SK-N-SH treated with all-trans-retinoic acid at 6 μM for 48 hours (cell line): ENCODE results near the gene OBSCN.

Source experiments
- ATAC-seq: fragments of 200-7000 bp; cut with Tn5 transposase; 3 replicates; pipeline ENCODE4 v1.9.1; 2020; ENCODE audit warnings: mild to moderate bottlenecking, moderate library complexity
- ARNTL ChIP-seq: fragments of 450-650 bp; formaldehyde crosslinking; IDR thresholded peaks from 2 replicates; pipeline ENCODE4 v1.5.0; 2020; ENCODE audit warnings: low read depth, mild to moderate bottlenecking, moderate library complexity, borderline replicate concordance
- BACH2 ChIP-seq: fragments of 250-450 bp; sonication (Bioruptor Pico); IDR thresholded peaks from 2 replicates; pipeline ENCODE4 v1.9.0; 2021; ENCODE audit warnings: mild to moderate bottlenecking, borderline replicate concordance
- CSDC2 ChIP-seq: fragments of 250-450 bp; sonication (Bioruptor Pico); IDR thresholded peaks from 2 replicates; pipeline ENCODE4 v1.5.0; 2020; ENCODE audit warnings: mild to moderate bottlenecking, moderate library complexity
- ESRRG ChIP-seq: fragments of 250-450 bp; sonication (Bioruptor Pico); IDR thresholded peaks from 2 replicates; pipeline ENCODE4 v1.6.1; 2021; ENCODE audit warnings: mild to moderate bottlenecking
- GLIS3 ChIP-seq: fragments of 250-450 bp; sonication (Bioruptor Pico); IDR thresholded peaks from 2 replicates; pipeline ENCODE4 v1.5.0; 2020; ENCODE audit warnings: mild to moderate bottlenecking, moderate library complexity
- ISL1 ChIP-seq: fragments of 250-450 bp; sonication (Bioruptor Pico); IDR thresholded peaks from 2 replicates; pipeline ENCODE4 v2.1.2; 2022; ENCODE audit warnings: mild to moderate bottlenecking, moderate library complexity
- OSR1 ChIP-seq: fragments of 250-450 bp; sonication (Bioruptor Pico); IDR thresholded peaks from 2 replicates; pipeline ENCODE4 v1.8.0; 2022; ENCODE audit warnings: moderate library complexity, mild to moderate bottlenecking, inconsistent platforms
- PPARA ChIP-seq: fragments of 250-450 bp; sonication (Bioruptor Pico); IDR thresholded peaks from 2 replicates; pipeline ENCODE4 v1.5.0; 2020; ENCODE audit warnings: mild to moderate bottlenecking, borderline replicate concordance
- RARB ChIP-seq: fragments of 250-450 bp; sonication (Bioruptor Pico); IDR thresholded peaks from 2 replicates; pipeline ENCODE4 v1.8.0; 2021; ENCODE audit warnings: mild to moderate bottlenecking, moderate library complexity
- SNAI2 ChIP-seq: fragments of 250-450 bp; sonication (Bioruptor Pico); IDR thresholded peaks from 2 replicates; pipeline ENCODE4 v1.5.0; 2020; ENCODE audit warnings: mild to moderate bottlenecking, moderate library complexity
- TCF4 ChIP-seq: fragments of 250-450 bp; sonication (Bioruptor Pico); IDR thresholded peaks from 2 replicates; pipeline ENCODE4 v1.8.0; 2021; ENCODE audit warnings: mild to moderate bottlenecking, moderate library complexity, borderline replicate concordance
- TOX ChIP-seq: fragments of 250-450 bp; sonication (Bioruptor Pico); IDR thresholded peaks from 2 replicates; pipeline ENCODE4 v1.8.0; 2021; ENCODE audit warnings: mild to moderate bottlenecking, moderate library complexity, borderline replicate concordance
- ZC3H10 ChIP-seq: fragments of 250-450 bp; sonication (Bioruptor Pico); IDR thresholded peaks from 2 replicates; pipeline ENCODE4 v1.5.1; 2021; ENCODE audit warnings: mild to moderate bottlenecking, moderate library complexity
- ZFP3 ChIP-seq: fragments of 250-450 bp; sonication (Bioruptor Pico); IDR thresholded peaks from 2 replicates; pipeline ENCODE4 v1.5.0; 2020; ENCODE audit warnings: mild to moderate bottlenecking, moderate library complexity
- ZFP30 ChIP-seq: fragments of 450-650 bp; formaldehyde crosslinking; IDR thresholded peaks from 2 replicates; pipeline ENCODE4 v1.5.0; 2022; ENCODE audit warnings: mild to moderate bottlenecking, moderate library complexity
- ZNF70 ChIP-seq: fragments of 450-650 bp; formaldehyde crosslinking; IDR thresholded peaks from 2 replicates; pipeline ENCODE4 v1.5.0; 2020; ENCODE audit warnings: mild to moderate bottlenecking, moderate library complexity
- ZNF8 ChIP-seq: fragments of 450-650 bp; formaldehyde crosslinking; IDR thresholded peaks from 2 replicates; pipeline ENCODE4 v1.5.0; 2020; ENCODE audit warnings: mild to moderate bottlenecking, moderate library complexity
- TF ChIP-seq, protein P1 (sequence below): fragments of 250-450 bp; sonication (Bioruptor Pico); IDR thresholded peaks from 2 replicates; pipeline ENCODE4 v1.8.0; 2020; ENCODE audit warnings: mild to moderate bottlenecking, moderate library complexity, borderline replicate concordance
- TF ChIP-seq, protein P2 (sequence below): fragments of 250-450 bp; sonication (Bioruptor Pico); IDR thresholded peaks from 2 replicates; pipeline ENCODE4 v1.5.0; 2020; ENCODE audit warnings: mild to moderate bottlenecking, moderate library complexity
- TF ChIP-seq, protein P3 (sequence below): fragments of 250-450 bp; sonication (Bioruptor Pico); IDR thresholded peaks from 2 replicates; pipeline ENCODE4 v1.5.1; 2020; ENCODE audit warnings: low read depth, mild to moderate bottlenecking, moderate library complexity
- TF ChIP-seq, protein P4 (sequence below): fragments of 250-450 bp; sonication (Bioruptor Pico); IDR thresholded peaks from 2 replicates; pipeline ENCODE4 v1.8.0; 2021; ENCODE audit warnings: low read depth, mild to moderate bottlenecking, moderate library complexity, borderline replicate concordance

OBSCN gene

DNA sequence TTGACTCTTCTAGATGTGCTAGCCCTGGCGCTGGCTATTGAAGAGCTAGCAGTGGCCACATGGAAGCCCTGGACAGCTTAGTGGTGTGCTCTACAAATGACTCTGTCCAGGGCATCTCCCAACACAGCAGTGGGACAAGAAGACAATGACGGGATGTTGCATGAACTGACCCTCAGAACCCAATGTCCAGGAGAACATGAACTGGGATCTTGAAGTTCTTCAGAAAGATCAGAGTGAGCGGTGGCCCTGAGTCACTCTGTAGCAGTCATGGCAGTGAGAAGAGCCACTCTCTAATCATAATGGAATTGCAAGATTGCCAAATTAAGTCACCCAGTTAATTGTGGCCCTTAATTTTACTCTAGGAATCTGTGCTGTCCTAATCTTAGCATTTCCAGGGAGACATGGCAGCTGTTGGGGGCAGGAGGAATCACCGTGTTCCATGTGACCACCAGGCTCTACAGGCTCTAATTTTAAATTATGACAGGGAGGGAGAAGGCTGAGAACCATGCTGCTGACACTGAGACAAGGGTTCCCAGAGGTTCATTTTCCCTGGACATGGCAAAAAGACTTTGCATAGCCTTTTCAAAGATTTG, 10.2 kb upstream of the OBSCN start:
- TF ChIP-seq, protein P1, sequence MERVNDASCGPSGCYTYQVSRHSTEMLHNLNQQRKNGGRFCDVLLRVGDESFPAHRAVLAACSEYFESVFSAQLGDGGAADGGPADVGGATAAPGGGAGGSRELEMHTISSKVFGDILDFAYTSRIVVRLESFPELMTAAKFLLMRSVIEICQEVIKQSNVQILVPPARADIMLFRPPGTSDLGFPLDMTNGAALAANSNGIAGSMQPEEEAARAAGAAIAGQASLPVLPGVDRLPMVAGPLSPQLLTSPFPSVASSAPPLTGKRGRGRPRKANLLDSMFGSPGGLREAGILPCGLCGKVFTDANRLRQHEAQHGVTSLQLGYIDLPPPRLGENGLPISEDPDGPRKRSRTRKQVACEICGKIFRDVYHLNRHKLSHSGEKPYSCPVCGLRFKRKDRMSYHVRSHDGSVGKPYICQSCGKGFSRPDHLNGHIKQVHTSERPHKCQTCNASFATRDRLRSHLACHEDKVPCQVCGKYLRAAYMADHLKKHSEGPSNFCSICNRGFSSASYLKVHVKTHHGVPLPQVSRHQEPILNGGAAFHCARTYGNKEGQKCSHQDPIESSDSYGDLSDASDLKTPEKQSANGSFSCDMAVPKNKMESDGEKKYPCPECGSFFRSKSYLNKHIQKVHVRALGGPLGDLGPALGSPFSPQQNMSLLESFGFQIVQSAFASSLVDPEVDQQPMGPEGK (CRISPR knock-in tag), result no peak
- TF ChIP-seq CSDC2, result no peak
- no peak for TF ChIP-seq GLIS3 (CRISPR knock-in tag)
- no peak for TF ChIP-seq ISL1 (CRISPR knock-in tag)
- TF ChIP-seq, protein P2, sequence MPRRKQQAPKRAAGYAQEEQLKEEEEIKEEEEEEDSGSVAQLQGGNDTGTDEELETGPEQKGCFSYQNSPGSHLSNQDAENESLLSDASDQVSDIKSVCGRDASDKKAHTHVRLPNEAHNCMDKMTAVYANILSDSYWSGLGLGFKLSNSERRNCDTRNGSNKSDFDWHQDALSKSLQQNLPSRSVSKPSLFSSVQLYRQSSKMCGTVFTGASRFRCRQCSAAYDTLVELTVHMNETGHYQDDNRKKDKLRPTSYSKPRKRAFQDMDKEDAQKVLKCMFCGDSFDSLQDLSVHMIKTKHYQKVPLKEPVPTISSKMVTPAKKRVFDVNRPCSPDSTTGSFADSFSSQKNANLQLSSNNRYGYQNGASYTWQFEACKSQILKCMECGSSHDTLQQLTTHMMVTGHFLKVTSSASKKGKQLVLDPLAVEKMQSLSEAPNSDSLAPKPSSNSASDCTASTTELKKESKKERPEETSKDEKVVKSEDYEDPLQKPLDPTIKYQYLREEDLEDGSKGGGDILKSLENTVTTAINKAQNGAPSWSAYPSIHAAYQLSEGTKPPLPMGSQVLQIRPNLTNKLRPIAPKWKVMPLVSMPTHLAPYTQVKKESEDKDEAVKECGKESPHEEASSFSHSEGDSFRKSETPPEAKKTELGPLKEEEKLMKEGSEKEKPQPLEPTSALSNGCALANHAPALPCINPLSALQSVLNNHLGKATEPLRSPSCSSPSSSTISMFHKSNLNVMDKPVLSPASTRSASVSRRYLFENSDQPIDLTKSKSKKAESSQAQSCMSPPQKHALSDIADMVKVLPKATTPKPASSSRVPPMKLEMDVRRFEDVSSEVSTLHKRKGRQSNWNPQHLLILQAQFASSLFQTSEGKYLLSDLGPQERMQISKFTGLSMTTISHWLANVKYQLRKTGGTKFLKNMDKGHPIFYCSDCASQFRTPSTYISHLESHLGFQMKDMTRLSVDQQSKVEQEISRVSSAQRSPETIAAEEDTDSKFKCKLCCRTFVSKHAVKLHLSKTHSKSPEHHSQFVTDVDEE, result no peak
- TF ChIP-seq ZFP30 (CRISPR knock-in tag), result no peak
- TF ChIP-seq ESRRG (CRISPR knock-in tag), result no peak
- no peak for TF ChIP-seq SNAI2 (CRISPR knock-in tag)
- TF ChIP-seq ZNF8, result no peak
- no peak for TF ChIP-seq TOX (CRISPR knock-in tag)
- no peak for TF ChIP-seq ARNTL (CRISPR knock-in tag)
- TF ChIP-seq ZC3H10, result no peak
- no peak for TF ChIP-seq BACH2
- no peak for TF ChIP-seq PPARA (CRISPR knock-in tag)
- no peak for TF ChIP-seq RARB (CRISPR knock-in tag)
- no peak for TF ChIP-seq TCF4
- no peak for TF ChIP-seq OSR1 (CRISPR knock-in tag)
- no peak for ATAC-seq

DNA sequence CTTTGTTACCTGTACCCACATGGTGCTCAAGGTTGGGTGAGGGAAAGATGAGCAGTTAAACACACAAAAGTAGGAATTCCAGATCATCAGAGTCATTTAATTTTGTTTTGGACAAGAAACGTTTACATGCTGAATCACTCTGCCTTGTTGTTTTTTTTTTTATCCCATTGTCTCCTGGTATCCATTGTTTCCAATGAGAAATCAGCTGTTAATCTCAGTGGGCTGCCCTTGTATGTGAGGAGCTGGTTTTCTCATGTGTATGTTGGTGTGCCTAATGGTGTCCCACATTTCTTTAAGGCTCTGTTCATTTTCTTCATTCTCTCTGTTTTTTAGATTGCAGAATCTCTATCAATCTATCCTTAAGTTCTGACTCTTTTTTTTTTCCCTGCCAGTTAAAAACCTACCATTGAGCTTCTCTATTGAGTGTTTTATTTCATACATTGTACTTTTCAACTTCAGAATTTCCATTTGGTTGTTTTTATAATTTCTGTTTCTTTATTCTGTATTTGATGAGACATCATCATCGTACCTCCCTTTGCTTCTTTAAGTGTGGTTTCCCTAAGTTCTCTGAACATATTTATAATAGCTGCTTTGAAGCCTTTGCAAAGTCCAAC, 8.8 kb upstream of the OBSCN start:
- no peak for TF ChIP-seq RARB (CRISPR knock-in tag)
- no peak for TF ChIP-seq SNAI2 (CRISPR knock-in tag)
- TF ChIP-seq, protein P3, sequence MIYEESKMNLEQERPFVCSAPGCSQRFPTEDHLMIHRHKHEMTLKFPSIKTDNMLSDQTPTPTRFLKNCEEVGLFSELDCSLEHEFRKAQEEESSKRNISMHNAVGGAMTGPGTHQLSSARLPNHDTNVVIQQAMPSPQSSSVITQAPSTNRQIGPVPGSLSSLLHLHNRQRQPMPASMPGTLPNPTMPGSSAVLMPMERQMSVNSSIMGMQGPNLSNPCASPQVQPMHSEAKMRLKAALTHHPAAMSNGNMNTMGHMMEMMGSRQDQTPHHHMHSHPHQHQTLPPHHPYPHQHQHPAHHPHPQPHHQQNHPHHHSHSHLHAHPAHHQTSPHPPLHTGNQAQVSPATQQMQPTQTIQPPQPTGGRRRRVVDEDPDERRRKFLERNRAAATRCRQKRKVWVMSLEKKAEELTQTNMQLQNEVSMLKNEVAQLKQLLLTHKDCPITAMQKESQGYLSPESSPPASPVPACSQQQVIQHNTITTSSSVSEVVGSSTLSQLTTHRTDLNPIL, result no peak
- no peak for TF ChIP-seq TCF4
- no peak for TF ChIP-seq ZNF70 (CRISPR knock-in tag)
- ATAC-seq, result no peak

DNA sequence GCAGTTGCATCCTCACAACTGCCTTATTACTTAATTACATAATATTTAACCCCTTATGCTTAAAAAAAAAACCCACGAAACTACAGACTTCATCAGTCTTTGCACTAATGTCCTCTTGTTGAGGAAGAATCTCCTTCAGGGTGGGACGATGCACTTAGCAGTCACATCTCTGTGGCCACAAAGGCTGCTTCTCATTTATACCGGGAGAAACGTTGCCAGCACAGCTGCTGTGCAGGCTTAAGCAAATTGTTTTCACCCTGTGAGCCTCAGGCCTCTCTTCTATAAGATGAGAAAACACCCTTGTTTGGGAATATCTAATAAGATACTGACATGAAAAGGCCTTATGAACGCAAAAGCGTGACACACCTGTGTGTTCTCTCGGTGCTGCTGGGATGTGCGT, 2.9 kb upstream of the OBSCN start:
- no peak for ATAC-seq
- TF ChIP-seq PPARA (CRISPR knock-in tag) (no peak), ZFP3 (no peak), ARNTL (CRISPR knock-in tag) (no peak), ZFP30 (CRISPR knock-in tag) (no peak), ZNF8 (no peak), SNAI2 (CRISPR knock-in tag) (no peak)
- TF ChIP-seq, protein P1 (CRISPR knock-in tag), result no peak
- TF ChIP-seq, protein P3, result no peak
- TF ChIP-seq, protein P4, sequence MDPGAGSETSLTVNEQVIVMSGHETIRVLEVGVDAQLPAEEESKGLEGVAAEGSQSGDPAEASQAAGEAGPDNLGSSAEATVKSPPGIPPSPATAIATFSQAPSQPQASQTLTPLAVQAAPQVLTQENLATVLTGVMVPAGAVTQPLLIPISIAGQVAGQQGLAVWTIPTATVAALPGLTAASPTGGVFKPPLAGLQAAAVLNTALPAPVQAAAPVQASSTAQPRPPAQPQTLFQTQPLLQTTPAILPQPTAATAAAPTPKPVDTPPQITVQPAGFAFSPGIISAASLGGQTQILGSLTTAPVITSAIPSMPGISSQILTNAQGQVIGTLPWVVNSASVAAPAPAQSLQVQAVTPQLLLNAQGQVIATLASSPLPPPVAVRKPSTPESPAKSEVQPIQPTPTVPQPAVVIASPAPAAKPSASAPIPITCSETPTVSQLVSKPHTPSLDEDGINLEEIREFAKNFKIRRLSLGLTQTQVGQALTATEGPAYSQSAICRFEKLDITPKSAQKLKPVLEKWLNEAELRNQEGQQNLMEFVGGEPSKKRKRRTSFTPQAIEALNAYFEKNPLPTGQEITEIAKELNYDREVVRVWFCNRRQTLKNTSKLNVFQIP (CRISPR knock-in tag), result no peak
